CD14-positive monocyte (primary cell): ENCODE data around the gene ZNF552. TPM values are rescaled to one million over a fixed set of nuclear protein-coding genes. Genes with fewer than 3 reads are reported as not detected.
"Not testable (repeated sequence)": the region's sequence is repeated elsewhere in the genome, so short reads cannot be mapped to it uniquely, and the experiment has no call there.

Experiments
- DNase-seq, 3 donors: peaks; one replicate each; pipeline ENCODE4 v3.0.0-alpha.2; 2011 to 2022
- H2AFZ ChIP-seq: 2 replicates; pipeline ENCODE4 v1.6.0; 2012; ENCODE audit warnings: mild to moderate bottlenecking, low read depth, low read length, inconsistent platforms; ENCODE audit not compliant: insufficient read depth, poor library complexity, severe bottlenecking
- H3K27ac ChIP-seq, 2 donors: 1 replicate in 1 of 2; 2 replicates in 1 of 2; pipeline ENCODE4 v1.5.1; 2012 to 2013; ENCODE audit warnings: low read length in 2 of 2, control low read depth in 1 of 2, inconsistent platforms in 1 of 2, low read depth in 1 of 2, mild to moderate bottlenecking in 1 of 2
- H3K27me3 ChIP-seq, 2 donors: one replicate each; pipeline versions ENCODE4 v1.6.0 to v1.6.1; 2011 to 2013; ENCODE audit warnings: low read length in 2 of 2; ENCODE audit not compliant: control insufficient read depth in 2 of 2, insufficient read depth in 2 of 2
- H3K36me3 ChIP-seq, 2 donors: replicated peaks in 1 of 2; 1 replicate in 1 of 2; 2 replicates in 1 of 2; pipeline versions ENCODE4 v1.5.1 to v1.6.1; 2012 to 2013; ENCODE audit warnings: low read length in 2 of 2, control low read depth in 1 of 2, inconsistent platforms in 1 of 2, mild to moderate bottlenecking in 1 of 2; ENCODE audit not compliant: insufficient read depth in 2 of 2, control insufficient read depth in 1 of 2
- H3K4me1 ChIP-seq, 2 donors: 1 replicate in 1 of 2; 2 replicates in 1 of 2; pipeline versions ENCODE4 v1.5.1 to v1.6.1; 2012 to 2013; ENCODE audit warnings: low read length in 2 of 2, control low read depth in 1 of 2, inconsistent platforms in 1 of 2, mild to moderate bottlenecking in 1 of 2, moderate library complexity in 1 of 2; ENCODE audit not compliant: insufficient read depth in 2 of 2, control insufficient read depth in 1 of 2
- H3K4me2 ChIP-seq: replicated peaks from 2 replicates; pipeline ENCODE3; 2012; ENCODE audit warnings: low read length, moderate library complexity, mild to moderate bottlenecking; ENCODE audit not compliant: poor library complexity, severe bottlenecking; ENCODE audit errors: extremely low read depth
- H3K4me3 ChIP-seq, 3 experiments: fragments of 200-600 bp in 1 of 3; sonication (generic) in 1 of 3; replicated peaks in 1 of 3; 1 replicate in 2 of 3; 2 replicates in 1 of 3; pipeline ENCODE4 v1.5.1; 2011 to 2013; ENCODE audit warnings: low read length in 3 of 3, mild to moderate bottlenecking in 3 of 3, control low read depth in 2 of 3, low read depth in 2 of 3, inconsistent platforms in 1 of 3, moderate library complexity in 1 of 3
- H3K79me2 ChIP-seq: 2 replicates; pipeline ENCODE4 v1.6.0; 2012; ENCODE audit warnings: mild to moderate bottlenecking, control low read depth, inconsistent platforms, low read length, moderate library complexity; ENCODE audit not compliant: insufficient read depth
- H3K9ac ChIP-seq: 2 replicates; pipeline ENCODE4 v1.6.0; 2017; ENCODE audit warnings: low read length, mild to moderate bottlenecking; ENCODE audit not compliant: insufficient read depth, poor library complexity, severe bottlenecking
- H3K9me3 ChIP-seq, 2 donors: replicated peaks in 1 of 2; 1 replicate in 1 of 2; 2 replicates in 1 of 2; pipeline versions ENCODE4 v1.5.1 to v1.6.1; 2012 to 2013; ENCODE audit warnings: low read length in 2 of 2, control low read depth in 1 of 2; ENCODE audit not compliant: control insufficient read depth in 1 of 2, insufficient read depth in 1 of 2
- H4K20me1 ChIP-seq: 2 replicates; pipeline ENCODE4 v1.6.0; 2012; ENCODE audit warnings: mild to moderate bottlenecking, low read length, control low read depth, moderate library complexity; ENCODE audit not compliant: insufficient read depth
- H3K27ac Mint-ChIP-seq, 7 donors: one replicate each; pipeline ENCODE4 v1.8.0; 2020; ENCODE audit warnings: mild to moderate bottlenecking in 7 of 7, mixed read lengths in 7 of 7, moderate library complexity in 6 of 7, inconsistent platforms in 2 of 7
- H3K27me3 Mint-ChIP-seq, 3 donors: one replicate each; pipeline ENCODE4 v1.8.0; 2021 to 2022; ENCODE audit warnings: low read depth in 3 of 3, mild to moderate bottlenecking in 3 of 3, mixed read lengths in 3 of 3, moderate library complexity in 3 of 3, inconsistent platforms in 1 of 3
- H3K36me3 Mint-ChIP-seq, 2 donors: one replicate each; pipeline ENCODE4 v1.8.0; 2020; ENCODE audit warnings: mixed read lengths in 2 of 2, inconsistent platforms in 1 of 2, mild to moderate bottlenecking in 1 of 2
- H3K4me1 Mint-ChIP-seq: one replicate; pipeline ENCODE4 v1.8.0; 2020; ENCODE audit warnings: mild to moderate bottlenecking, mixed read lengths
- H3K4me3 Mint-ChIP-seq, 2 donors: one replicate each; pipeline ENCODE4 v1.8.0; 2020; ENCODE audit warnings: mild to moderate bottlenecking in 2 of 2, mixed read lengths in 2 of 2, moderate library complexity in 1 of 2
- H3K9me3 Mint-ChIP-seq, 7 donors: one replicate each; pipeline ENCODE4 v1.8.0; 2020 to 2022; ENCODE audit warnings: mixed read lengths in 7 of 7, mild to moderate bottlenecking in 6 of 7, moderate library complexity in 6 of 7, inconsistent platforms in 2 of 7
- WGBS: methylation state at CpG from one replicate; pipeline ENCODE4 v1.1.5; 2013; ENCODE audit warnings: missing lambda C conversion rate; ENCODE audit not compliant: insufficient coverage; 5-methylcytosine and 5-hydroxymethylcytosine counted together
- intact Hi-C, 2 donors: fragments of 100-400 bp; cut with micrococcal nuclease; formaldehyde crosslinking; loops; one replicate each; pipeline versions ENCODE4 v1.15.0 to v1.15.1; 2023
- polyA plus RNA-seq, 3 donors: library from polyadenylated mRNA; depleted of rRNA in 1 of 3; unstranded in 2 of 3; stranded (reverse) in 1 of 3; fragments of 300-500 nt in 2 of 3; fragments of >200 nt in 1 of 3; fragmentation: Illumina TruSeq in 2 of 3; gene quantifications; 1 replicate in 2 of 3; 2 replicates in 1 of 3; pipeline ENCODE4 v1.2.3, GENCODE V29; 2012 to 2021
- TF ChIP-seq, protein P1 (sequence below): fragments of 200-600 bp; IDR thresholded peaks from one replicate; pipeline ENCODE4 v1.8.0; 2022; ENCODE audit warnings: antibody characterized with exemption, mild to moderate bottlenecking

ZNF552 gene
- polyA plus RNA-seq, 3 donors = 2.0 to 4.3 (median 2.9) TPM

- H2AFZ ChIP-seq, H3K4me2 ChIP-seq, H3K36me3 ChIP-seq, intact Hi-C loops, H3K27ac ChIP-seq, H3K9me3 ChIP-seq, H3K4me3 Mint-ChIP-seq, H4K20me1 ChIP-seq, H3K27ac Mint-ChIP-seq, H3K27me3 Mint-ChIP-seq, H3K27me3 ChIP-seq, H3K9ac ChIP-seq, DNase-seq, H3K9me3 Mint-ChIP-seq: not testable (repeated sequence)
- Histone ChIP-seq H3K4me3 (peak overlapping the region in 1 of 3 experiments; percentile 96), H3K4me1 (peaks cover 12 to 22% of the 10 kb centered on the region in 2 donors), H3K79me2 (peaks cover 56% of the 10 kb centered on the region)
- no CpG with 5 or more reads among the region's 3 CpGs for WGBS
- Mint-ChIP-seq H3K4me1 (peaks cover 25% of the 10 kb centered on the region), H3K36me3 (peaks cover 17 to 24% of the 10 kb centered on the region in 2 donors)
Measured at GRCh38 chr19:57821095-57821494, 6.4 kb upstream of the ZNF552 start.

DNA sequence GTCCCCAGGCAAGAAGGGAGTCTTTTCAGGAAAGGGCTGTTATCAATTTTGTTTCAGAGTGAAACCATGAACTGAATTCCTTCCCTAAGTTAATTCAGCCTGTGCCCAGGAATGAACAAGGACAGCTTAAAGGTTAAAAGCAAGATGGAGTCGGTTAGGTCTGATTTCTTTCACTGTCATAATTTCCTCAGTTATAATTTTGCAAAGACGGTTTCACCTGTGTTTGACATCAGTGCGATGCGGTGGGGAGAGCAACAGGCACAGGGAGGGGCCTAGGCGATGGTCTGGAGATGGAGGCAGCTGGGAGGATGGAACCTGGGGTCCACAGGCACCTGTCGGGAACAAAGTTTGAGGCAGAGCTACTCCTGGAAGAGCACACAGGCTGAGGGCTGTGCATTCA lies 5.9 kb upstream of the ZNF552 start:
- Histone ChIP-seq H3K36me3 (peaks cover 0 to 2% of the 10 kb centered on the region in 2 donors), H3K4me3 (peak overlapping the region in 2 of 3 experiments; percentile 65 to 96), H3K4me1 (peaks cover 12 to 22% of the 10 kb centered on the region in 2 donors), H2AFZ (peak overlapping the region; percentile 98), H3K9me3 (no peaks in the 10 kb centered on the region), H3K27me3 (no peaks in the 10 kb centered on the region), H3K4me2 (peak overlapping the region; percentile 95), H3K79me2 (peaks cover 51% of the 10 kb centered on the region), H4K20me1 (no peaks in the 10 kb centered on the region), H3K27ac (peak overlapping the region in 1 of 2 donors; percentile 85), H3K9ac (peak overlapping the region; percentile 86)
- TF ChIP-seq, protein P1, sequence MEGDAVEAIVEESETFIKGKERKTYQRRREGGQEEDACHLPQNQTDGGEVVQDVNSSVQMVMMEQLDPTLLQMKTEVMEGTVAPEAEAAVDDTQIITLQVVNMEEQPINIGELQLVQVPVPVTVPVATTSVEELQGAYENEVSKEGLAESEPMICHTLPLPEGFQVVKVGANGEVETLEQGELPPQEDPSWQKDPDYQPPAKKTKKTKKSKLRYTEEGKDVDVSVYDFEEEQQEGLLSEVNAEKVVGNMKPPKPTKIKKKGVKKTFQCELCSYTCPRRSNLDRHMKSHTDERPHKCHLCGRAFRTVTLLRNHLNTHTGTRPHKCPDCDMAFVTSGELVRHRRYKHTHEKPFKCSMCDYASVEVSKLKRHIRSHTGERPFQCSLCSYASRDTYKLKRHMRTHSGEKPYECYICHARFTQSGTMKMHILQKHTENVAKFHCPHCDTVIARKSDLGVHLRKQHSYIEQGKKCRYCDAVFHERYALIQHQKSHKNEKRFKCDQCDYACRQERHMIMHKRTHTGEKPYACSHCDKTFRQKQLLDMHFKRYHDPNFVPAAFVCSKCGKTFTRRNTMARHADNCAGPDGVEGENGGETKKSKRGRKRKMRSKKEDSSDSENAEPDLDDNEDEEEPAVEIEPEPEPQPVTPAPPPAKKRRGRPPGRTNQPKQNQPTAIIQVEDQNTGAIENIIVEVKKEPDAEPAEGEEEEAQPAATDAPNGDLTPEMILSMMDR = no peak
- peaks cover 17 to 24% of the 10 kb centered on the region in 2 donors for H3K36me3 Mint-ChIP-seq
- no peak for DNase-seq
- intact Hi-C loops = no loop called here
- peak overlapping the region; percentile 95 to 98 for H3K4me3 Mint-ChIP-seq
- no peaks in the 10 kb centered on the region for H3K9me3 Mint-ChIP-seq
- peaks cover 0 to 3% (median 0%) of the 10 kb centered on the region in 3 donors for H3K27me3 Mint-ChIP-seq
- peak overlapping the region in 5 of 7 donors; percentile 90 to 97 (median 95) for H3K27ac Mint-ChIP-seq
- peaks cover 25% of the 10 kb centered on the region for H3K4me1 Mint-ChIP-seq
- 95% methylated on average over 5 of the region's 6 CpGs for WGBS
